Activated naive CD4-positive, alpha-beta T cell treated with anti-CD3 and anti-CD28 coated beads, Interleukin-2, amount 50 U/mL, for 16 hours (primary cell): Measurements from ENCODE around the gene MFSD2B.
"Not testable (repeated sequence)": the region's sequence is repeated elsewhere in the genome, so short reads cannot be mapped to it uniquely, and the experiment has no call there.

ENCODE experiments used
- DNase-seq: peaks from one replicate; pipeline ENCODE4 v3.0.0-alpha.2; 2020

MFSD2B gene

GRCh38 chr2:24009680-24010476 lies at the start of gene MFSD2B:
Gene MFSD2B, plus strand, starts transcription at chr2:24010085. Its CDS starts 12 bp downstream, at chr2:24010097.
- no peak for DNase-seq

- no peak for DNase-seq
Observed at GRCh38 chr2:23967846-23968245, 42.0 kb upstream of the MFSD2B start.

DNA sequence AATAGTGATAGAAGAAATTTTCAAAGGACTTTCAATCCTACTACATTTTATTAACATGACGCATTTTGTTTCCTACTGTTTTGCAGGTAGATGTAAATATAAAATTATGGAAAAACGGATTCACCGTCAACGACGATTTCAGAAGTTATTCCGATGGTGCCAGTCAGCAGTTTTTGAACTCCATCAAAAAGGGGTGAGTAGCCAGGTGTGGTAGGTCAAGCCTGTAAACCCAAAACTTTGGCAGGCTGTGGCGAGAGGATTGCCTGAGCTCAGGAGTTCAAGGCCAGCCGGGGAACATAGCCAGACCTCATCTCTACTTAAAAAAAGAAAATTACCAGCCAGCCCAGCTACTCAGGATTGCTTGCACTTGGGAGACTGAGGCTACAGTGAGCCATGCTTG lies 33.0 kb upstream of the MFSD2B start:
- no peak for DNase-seq

GRCh38 chr2:23988371-23988770 lies 21.5 kb upstream of the MFSD2B start:
- DNase-seq, result no peak

- no peak for DNase-seq
Observed at GRCh38 chr2:23992931-23993330, 17.0 kb upstream of the MFSD2B start.

DNA sequence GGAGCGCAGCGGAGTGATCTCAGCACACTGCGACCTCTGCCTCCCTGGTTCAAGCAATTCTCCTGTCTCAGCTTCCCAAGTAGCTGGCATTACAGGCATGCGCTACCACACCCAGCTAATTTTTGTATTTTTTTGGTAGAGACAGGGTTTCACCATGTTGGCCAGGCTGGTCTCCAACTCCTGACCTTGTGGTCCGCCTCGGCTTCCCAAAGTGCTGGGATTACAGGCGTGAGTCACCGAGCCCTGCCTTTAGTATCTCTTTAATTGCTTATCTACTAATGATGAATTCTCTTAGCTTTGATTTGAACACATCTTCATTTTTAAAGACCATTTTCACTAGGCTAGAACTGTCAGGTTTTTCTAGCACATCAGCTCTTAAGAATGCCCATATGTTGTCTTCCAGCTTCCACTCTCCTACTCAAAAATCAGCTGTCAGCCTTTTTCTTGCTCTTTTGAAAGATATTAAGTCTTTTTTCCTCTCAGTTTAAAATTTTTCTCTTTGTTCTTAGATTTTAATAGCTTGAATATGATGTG lies 16.1 kb upstream of the MFSD2B start:
- no peak for DNase-seq

- no peak for DNase-seq
Observed at GRCh38 chr2:23994567-23994966, 15.3 kb upstream of the MFSD2B start.

GRCh38 chr2:24007693-24008092 lies 2.2 kb upstream of the MFSD2B start:
- no peak for DNase-seq

DNA sequence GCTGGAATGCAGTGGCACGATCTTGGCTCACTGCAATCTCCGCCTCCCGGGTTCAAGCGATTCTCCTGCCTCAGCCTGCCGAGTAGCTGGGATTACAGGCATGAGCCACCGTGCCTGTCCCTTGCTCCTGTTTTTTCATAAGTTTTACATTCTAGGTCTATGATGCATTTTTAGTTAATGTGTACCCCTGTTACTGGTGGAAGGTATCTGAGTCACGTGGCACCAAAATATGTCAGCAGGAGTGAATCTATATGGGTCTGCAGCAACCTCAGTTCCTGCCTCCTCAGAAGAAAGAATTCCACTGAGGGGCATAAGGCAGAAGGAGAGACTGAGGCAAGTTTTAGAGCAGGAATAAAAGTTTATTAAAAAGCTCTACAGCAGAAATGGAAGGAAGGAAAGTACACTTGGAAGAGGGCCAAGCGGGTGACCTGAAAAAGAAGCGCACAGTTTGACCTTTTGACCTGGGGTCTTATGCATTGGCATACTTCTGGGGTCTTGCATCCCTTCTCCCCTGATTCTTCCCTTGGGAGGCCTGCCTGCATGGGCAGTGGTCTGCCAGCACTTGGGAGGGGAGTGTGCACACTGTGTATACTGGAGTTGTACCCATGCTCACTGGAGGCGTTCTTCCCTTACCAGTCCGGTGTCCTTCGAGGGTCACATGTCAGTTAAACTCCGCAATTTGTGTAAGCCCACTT lies 1.1 kb upstream of the MFSD2B start:
- no peak for DNase-seq

- no peak for DNase-seq
Observed at GRCh38 chr2:24009367-24009679, 562 bp upstream of the MFSD2B start.

DNA sequence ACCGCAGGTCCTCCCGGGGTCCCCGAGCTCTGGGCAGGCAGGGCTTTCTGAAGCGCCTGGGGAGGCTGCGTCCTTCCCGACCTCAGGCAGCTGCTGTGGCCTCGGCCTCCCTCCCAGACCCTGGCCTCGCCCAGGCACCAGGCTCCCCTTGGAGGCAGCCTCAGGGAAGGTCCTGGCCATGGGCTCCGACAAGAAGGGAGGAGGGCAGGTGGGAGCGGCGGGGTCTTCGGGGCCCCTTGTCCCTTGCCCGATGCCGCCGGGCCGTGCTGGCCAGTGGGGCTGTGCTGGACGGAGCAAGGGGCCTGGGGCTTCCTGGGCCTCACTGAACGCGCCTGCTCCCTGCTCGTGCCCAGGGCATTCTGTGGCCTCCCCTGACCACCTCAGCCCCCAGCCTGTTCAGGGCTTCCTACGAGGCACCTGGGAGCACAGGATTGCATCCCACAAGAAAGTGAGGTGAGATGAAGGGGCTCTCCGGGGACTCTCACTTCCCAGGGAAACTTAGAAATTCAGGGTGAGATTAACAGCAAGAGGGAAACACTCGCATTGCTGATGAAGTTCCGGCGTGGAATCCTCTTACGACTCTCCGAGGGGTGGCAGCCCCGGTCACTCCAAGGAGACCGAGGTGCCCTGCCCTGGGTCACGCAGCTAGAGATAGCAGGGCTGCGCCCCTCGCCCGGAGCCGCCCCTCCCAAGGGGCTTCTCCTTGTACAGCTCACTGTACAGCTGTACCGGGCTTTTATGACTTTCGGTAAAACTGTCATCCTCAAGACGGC lies 778 bp downstream of the MFSD2B start:
- DNase-seq, result no peak

DNA sequence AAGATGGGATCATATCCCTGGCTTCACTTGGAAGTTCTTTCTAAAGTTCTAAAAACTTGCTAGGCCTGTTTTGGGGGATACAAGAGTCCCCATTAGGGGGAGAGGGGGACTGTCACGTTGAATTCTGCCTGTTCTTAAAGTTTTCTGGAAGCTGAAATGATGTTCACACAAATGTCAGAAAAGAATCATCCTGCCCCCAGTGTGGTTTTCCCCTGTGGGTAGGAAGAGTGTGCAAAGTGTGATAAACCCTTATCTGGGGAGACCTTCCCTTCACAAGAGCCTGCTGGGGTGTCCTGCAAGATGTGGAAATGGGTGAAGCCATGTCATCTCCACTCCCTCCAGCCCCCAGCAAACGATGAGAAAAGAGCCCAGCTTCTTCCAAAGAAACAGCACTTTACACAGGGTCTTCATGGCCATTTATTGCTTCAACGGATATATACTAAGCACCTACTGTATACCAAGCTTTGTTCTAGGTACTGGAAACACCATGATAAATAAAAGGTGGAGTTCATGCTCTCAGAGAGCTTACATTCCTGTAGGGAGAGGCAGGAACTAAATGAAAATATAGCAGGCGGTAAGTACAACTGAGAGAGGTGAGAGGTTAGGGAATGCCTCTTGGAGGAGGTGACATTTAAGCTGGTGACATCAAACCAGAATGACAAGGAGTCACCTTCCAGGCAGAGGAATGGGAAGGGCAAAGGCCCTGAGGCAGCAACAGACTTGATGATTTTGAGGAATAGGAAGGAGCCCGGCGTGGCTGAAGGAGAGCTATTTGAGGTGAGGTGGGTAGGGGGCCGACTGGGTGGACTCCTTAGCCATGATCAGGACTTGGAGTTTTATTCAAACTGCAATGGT lies 1.6 kb downstream of the MFSD2B start:
- DNase-seq, result no peak

- no peak for DNase-seq
Observed at GRCh38 chr2:24012521-24013188, 2.8 kb downstream of the MFSD2B start.

GRCh38 chr2:24014902-24015301 lies 5.0 kb downstream of the MFSD2B start:
- DNase-seq, result not testable (repeated sequence)

DNA sequence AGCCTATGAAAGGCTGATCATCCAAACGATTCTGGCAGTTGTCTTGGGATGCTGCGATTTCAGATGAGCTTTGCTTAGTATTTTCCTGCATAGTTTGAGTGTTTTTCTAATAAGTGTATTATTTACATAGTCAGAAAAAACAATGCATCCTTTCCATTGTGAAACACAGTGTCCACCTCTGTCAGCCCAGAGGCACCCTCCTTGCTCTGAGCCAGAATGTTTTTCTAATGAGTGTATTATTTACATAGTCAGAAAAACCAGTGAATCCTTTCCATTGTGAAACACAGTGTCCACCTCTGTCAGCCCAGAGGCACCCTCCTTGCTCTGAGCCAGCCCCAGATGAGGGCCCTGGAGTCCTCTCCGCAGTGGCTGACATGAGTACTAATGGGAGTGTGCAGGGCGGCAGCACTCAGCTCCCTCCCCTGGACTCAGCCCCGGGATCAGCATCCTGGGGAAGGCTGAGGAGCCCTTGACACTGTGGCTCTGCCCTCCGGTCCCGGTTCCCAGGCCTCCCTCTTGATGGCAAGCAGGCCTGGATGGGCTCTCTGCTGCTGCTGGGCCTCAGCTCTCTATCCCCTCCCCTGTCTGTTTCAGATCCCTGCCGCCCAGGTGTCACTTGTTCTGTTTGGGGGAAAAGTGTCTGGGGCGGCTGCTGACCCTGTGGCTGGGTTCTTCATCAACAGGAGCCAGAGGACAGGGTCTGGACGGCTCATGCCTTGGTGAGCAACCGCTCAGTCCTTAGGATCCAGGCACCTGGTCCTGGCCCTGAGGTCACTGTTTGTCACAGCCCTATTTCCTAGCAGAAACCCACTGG lies 5.9 kb downstream of the MFSD2B start:
- DNase-seq, result no peak

DNA sequence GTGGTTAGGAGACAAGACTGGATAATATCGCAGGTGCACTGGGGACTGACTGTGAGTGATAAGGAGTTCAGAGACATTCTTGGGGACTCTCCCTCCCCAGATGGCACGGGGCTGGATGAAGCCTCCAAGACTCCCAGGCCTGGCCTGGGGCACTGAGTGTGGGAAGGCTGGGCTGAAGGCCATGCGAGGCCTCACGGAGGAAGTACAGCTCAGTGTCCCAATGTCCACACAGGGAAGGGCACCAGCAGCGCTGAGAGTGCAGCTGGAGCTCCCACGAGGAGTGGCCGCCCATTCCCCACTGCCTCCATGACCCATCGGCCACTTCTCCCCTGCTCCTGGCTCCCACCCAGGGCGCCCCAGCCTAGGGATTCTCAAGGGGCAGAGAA lies 6.5 kb downstream of the MFSD2B start:
- no peak for DNase-seq

- no peak for DNase-seq
Observed at GRCh38 chr2:24016853-24017703, 7.2 kb downstream of the MFSD2B start.

DNA sequence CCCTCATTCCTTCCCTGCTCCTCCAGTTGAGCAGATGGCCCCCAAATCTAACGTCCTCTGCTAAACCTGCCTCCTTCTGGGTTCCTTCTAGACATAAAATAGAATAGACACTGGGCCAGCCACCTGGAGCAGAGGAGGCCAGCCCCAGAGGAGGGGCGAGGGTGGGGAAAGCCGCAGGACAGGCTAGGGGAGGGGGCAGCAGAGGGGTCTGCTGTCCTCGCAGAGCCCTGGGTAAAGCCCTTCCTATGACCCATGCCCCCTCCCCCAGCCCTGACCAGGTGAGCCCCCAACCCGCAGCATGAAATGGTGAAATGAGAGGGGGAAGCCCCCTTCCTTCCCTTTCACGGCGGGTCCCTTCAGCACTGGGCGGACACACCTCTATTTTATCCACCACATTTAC lies 7.8 kb downstream of the MFSD2B start:
- DNase-seq, result no peak

DNA sequence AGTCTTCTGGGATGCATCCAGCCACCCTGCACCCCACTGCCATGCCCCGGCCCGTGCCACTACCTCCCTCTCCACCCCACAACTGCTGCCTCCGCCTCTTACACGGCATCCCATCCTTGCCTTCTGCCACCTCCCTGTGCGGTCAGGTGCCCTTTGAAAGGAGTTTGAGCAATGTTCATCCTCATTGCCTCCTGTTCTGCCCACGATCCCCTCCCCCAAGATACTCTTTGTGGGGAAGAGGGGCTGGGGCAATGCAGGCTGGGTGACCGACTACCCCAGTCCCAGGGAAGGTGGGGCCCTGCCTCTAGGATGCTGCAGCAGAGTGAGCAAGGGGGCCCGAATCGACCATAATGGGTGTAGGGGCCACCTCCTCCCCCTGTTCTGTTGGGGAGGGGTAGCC lies 8.4 kb downstream of the MFSD2B start:
- no peak for DNase-seq

DNA sequence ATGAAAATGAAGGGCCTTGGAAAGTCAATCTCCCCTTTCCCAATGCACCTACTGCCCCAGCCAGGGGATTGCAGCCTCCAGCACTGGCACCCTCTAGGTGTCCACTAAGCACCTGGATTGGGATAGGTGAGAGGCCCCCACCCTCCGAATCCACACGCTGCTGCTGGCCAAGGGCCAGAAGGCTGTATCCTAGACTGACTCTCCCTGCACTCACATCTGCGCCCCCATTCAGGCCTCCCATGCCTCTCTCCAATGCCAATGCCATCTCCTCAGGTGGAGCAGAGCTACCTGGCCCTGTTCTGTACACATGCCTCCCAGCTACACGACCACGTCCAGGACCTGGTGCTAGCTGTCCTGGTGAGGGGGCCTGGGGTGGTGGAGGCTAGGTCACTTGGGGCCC lies 9.8 kb downstream of the MFSD2B start:
- no peak for DNase-seq
